IMR-90 (cell line): ENCODE results near the gene ITSN1.

Source experiments
- CEBPB ChIP-seq: IDR thresholded peaks from 2 replicates; pipeline ENCODE4 v1.6.1; 2012; ENCODE audit warnings: low read depth, low read length, improper control_type of control experiment
- MAFK ChIP-seq: IDR thresholded peaks from 2 replicates; pipeline ENCODE4 v1.6.1; 2012; ENCODE audit warnings: low read depth, low read length, improper control_type of control experiment
- MXI1 ChIP-seq: IDR thresholded peaks from 2 replicates; pipeline ENCODE4 v1.6.1; 2012; ENCODE audit warnings: low read depth, mild to moderate bottlenecking, low read length, moderate library complexity, borderline replicate concordance
- POLR2A ChIP-seq: IDR thresholded peaks from 2 replicates; pipeline ENCODE4 v1.6.1; 2012; ENCODE audit warnings: mild to moderate bottlenecking, low read depth, low read length
- RAD21 ChIP-seq: IDR thresholded peaks from 2 replicates; pipeline ENCODE4 v1.6.1; 2012; ENCODE audit warnings: low read length, improper control_type of control experiment
- RFX5 ChIP-seq: IDR thresholded peaks from 2 replicates; pipeline ENCODE4 v1.8.0; 2012; ENCODE audit warnings: low read depth, mild to moderate bottlenecking, low read length, moderate library complexity
- USF2 ChIP-seq: fragments of 150-350 bp; IDR thresholded peaks from 2 replicates; pipeline ENCODE4 v1.6.1; 2017; ENCODE audit warnings: mild to moderate bottlenecking, antibody characterized with exemption, low read length, low read depth
- TF ChIP-seq, protein P1 (sequence below): conservative IDR thresholded peaks from 2 replicates; pipeline ENCODE4 v1.5.1; 2012; ENCODE audit warnings: mild to moderate bottlenecking, low read depth, low read length, improper control_type of control experiment

GRCh38 chr21:33645730-33646129, 3.4 kb downstream of the ITSN1 start:
- TF ChIP-seq POLR2A, result no peak
- peak; percentile 92 for TF ChIP-seq CEBPB
- TF ChIP-seq, protein P1, sequence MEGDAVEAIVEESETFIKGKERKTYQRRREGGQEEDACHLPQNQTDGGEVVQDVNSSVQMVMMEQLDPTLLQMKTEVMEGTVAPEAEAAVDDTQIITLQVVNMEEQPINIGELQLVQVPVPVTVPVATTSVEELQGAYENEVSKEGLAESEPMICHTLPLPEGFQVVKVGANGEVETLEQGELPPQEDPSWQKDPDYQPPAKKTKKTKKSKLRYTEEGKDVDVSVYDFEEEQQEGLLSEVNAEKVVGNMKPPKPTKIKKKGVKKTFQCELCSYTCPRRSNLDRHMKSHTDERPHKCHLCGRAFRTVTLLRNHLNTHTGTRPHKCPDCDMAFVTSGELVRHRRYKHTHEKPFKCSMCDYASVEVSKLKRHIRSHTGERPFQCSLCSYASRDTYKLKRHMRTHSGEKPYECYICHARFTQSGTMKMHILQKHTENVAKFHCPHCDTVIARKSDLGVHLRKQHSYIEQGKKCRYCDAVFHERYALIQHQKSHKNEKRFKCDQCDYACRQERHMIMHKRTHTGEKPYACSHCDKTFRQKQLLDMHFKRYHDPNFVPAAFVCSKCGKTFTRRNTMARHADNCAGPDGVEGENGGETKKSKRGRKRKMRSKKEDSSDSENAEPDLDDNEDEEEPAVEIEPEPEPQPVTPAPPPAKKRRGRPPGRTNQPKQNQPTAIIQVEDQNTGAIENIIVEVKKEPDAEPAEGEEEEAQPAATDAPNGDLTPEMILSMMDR, result no peak
- TF ChIP-seq USF2, result no peak
- no peak for TF ChIP-seq MAFK
- TF ChIP-seq RFX5, result no peak
- TF ChIP-seq MXI1, result no peak
- no peak for TF ChIP-seq RAD21
